ENCODE data around the gene BTBD9. TPM values are rescaled to one million over a fixed set of nuclear protein-coding genes. Genes with fewer than 3 reads are reported as not detected.

BTBD9 gene
- total RNA-seq, 1 experiment from 2014 or later, result 10.8 TPM

DNA sequence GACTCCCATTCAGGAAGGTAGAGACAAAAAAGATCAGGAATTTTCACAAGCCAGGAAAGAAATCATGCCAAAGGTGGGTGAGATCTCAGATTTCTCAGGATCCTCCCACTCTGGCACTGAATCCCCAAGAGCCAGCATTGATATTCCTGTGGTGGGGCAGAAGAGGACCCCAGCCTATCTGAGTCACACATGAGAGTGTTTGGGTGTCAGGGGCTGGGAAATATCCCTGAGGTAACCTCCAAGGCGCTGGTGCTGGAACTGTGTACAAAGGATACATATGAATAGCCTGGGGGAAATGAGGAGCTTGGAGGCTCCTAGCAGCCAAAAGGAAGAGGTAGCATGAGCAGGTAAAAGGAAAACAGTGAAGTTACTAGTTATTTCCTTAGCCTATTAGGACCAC is 369.4 kb downstream of the BTBD9 start:
- Histone ChIP-seq H3K36me3 (ENCODE audit: low read depth) (no peaks in the 10 kb centered on the region), H3K4me3 (no peak overlapping the region), H2AFZ (no peak overlapping the region), H3K79me2 (ENCODE audit: low read depth) (no peaks in the 10 kb centered on the region), H3K4me1 (replicated peaks; ENCODE audit: insufficient read depth) (peaks cover 25% of the 10 kb centered on the region), H3F3A (ENCODE audit: insufficient read depth, low read depth) (peaks cover 14% of the 10 kb centered on the region), H3K9me3 (ENCODE audit: insufficient read depth, low read depth) (no peaks in the 10 kb centered on the region), H3K9me2 (ENCODE audit: insufficient read depth) (no peaks in the 10 kb centered on the region), H3K4me2 (peak overlapping the region; percentile 30), H3K27ac (peak overlapping the region; percentile 3; the same call in 1 of the 2 replicates), H4K20me1 (ENCODE audit: insufficient read depth) (no peaks in the 10 kb centered on the region), H3K27me3 (ENCODE audit: insufficient read depth, low read depth) (no peaks in the 10 kb centered on the region)
- ChIA-PET CTCF (no interaction called here), POLR2A (ENCODE audit: unreplicated experiment) (no interaction called here)
- intact Hi-C loops (cut with micrococcal nuclease; ENCODE audit: unreplicated experiment), result no loop called here
- no peak for TF ChIP-seq EZH2 (IDR thresholded peaks at IDR 0.05; ENCODE audit: low read depth)
- TF ChIP-seq, protein P1, sequence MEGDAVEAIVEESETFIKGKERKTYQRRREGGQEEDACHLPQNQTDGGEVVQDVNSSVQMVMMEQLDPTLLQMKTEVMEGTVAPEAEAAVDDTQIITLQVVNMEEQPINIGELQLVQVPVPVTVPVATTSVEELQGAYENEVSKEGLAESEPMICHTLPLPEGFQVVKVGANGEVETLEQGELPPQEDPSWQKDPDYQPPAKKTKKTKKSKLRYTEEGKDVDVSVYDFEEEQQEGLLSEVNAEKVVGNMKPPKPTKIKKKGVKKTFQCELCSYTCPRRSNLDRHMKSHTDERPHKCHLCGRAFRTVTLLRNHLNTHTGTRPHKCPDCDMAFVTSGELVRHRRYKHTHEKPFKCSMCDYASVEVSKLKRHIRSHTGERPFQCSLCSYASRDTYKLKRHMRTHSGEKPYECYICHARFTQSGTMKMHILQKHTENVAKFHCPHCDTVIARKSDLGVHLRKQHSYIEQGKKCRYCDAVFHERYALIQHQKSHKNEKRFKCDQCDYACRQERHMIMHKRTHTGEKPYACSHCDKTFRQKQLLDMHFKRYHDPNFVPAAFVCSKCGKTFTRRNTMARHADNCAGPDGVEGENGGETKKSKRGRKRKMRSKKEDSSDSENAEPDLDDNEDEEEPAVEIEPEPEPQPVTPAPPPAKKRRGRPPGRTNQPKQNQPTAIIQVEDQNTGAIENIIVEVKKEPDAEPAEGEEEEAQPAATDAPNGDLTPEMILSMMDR (conservative IDR thresholded peaks at IDR 0.05), result no peak
- DNase-seq, result no peak
- no TSS peak for BruUV-seq (replicated peaks)

DNA sequence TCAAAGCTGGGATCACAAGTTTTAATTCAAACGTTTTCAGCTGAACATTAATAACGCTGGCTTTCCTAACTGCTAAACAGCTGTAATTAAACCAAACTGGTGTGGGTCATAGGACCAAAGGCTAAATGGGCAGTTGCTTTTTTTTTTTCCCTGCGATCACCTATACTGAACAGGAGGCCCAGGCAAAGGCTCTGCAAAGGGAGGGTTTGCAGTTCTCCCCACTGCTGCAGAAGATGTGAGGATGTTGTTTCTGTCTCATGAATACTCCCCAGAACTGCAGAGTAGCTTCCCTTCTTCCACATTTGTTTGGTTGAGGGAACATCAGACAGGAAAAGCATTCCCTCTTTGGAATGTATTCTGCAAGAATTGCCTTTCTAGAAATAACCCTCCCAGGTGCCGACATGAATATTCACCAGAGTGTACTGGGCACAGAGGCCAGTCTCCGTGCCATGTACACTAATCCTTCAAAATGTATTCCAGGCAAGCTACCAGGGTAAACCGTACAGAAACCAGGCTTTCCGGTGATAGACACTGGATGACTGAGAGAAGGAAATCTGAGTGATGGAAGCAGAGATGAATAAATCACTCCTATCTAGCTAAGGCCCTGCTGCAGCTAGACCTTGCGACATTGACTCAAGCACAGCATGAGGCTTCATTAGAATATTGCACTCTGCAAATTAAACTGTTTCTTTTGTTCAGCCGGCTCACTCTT is 370.1 kb downstream of the BTBD9 start:
- H3K9me2 ChIP-seq (ENCODE audit: insufficient read depth), result no peaks in the 10 kb centered on the region
- no peak overlapping the region for H2AFZ ChIP-seq
- ChIA-PET CTCF (no interaction called here), POLR2A (ENCODE audit: unreplicated experiment) (no interaction called here)
- H3K9me3 ChIP-seq (ENCODE audit: insufficient read depth, low read depth), result no peaks in the 10 kb centered on the region
- peak overlapping the region; percentile 3; the same call in 1 of the 2 replicates for H3K27ac ChIP-seq
- H3K79me2 ChIP-seq (ENCODE audit: low read depth), result no peaks in the 10 kb centered on the region
- peaks cover 14% of the 10 kb centered on the region for H3F3A ChIP-seq (ENCODE audit: insufficient read depth, low read depth)
- no peaks in the 10 kb centered on the region for H3K27me3 ChIP-seq (ENCODE audit: insufficient read depth, low read depth)
- peaks cover 25% of the 10 kb centered on the region for H3K4me1 ChIP-seq (replicated peaks; ENCODE audit: insufficient read depth)
- no peaks in the 10 kb centered on the region for H4K20me1 ChIP-seq (ENCODE audit: insufficient read depth)
- intact Hi-C loops (cut with micrococcal nuclease; ENCODE audit: unreplicated experiment), result no loop called here
- DNase-seq, result no peak
- peak overlapping the region; percentile 30 for H3K4me2 ChIP-seq
- H3K4me3 ChIP-seq, result no peak overlapping the region
- no peaks in the 10 kb centered on the region for H3K36me3 ChIP-seq (ENCODE audit: low read depth)
- BruUV-seq (replicated peaks), result no TSS peak
- no peak for TF ChIP-seq EZH2 (IDR thresholded peaks at IDR 0.05; ENCODE audit: low read depth)
- TF ChIP-seq, protein P1 (conservative IDR thresholded peaks at IDR 0.05), result no peak

DNA sequence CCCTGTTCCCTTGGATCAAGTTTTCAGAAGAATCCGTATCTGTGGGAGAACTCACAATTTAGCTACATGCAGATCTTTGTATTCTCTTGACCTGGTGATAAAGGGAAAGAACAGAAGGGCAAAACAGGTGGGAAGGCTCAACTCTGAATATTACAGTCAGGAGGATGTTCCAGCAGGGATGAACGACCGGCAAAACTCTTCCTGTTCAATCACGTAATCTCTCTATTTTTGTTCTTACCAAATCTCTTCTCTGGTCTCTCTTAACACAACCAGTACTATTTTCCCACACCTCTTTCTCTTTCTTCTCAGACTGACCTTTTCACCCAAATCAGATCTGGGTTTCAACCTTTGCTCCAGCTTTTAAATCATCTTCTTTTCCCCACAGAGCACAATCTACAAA is 371.4 kb downstream of the BTBD9 start:
- peaks cover 28% of the 10 kb centered on the region for H3K4me1 ChIP-seq (replicated peaks; ENCODE audit: insufficient read depth)
- BruUV-seq (replicated peaks), result no TSS peak
- ChIA-PET CTCF (no interaction called here), POLR2A (ENCODE audit: unreplicated experiment) (no interaction called here)
- H3F3A ChIP-seq (ENCODE audit: insufficient read depth, low read depth), result peaks cover 14% of the 10 kb centered on the region
- H3K36me3 ChIP-seq (ENCODE audit: low read depth), result no peaks in the 10 kb centered on the region
- no peaks in the 10 kb centered on the region for H4K20me1 ChIP-seq (ENCODE audit: insufficient read depth)
- H3K4me3 ChIP-seq, result no peak overlapping the region
- intact Hi-C loops (cut with micrococcal nuclease; ENCODE audit: unreplicated experiment), result no loop called here
- no peak overlapping the region for H2AFZ ChIP-seq
- H3K27me3 ChIP-seq (ENCODE audit: insufficient read depth, low read depth), result no peaks in the 10 kb centered on the region
- no peaks in the 10 kb centered on the region for H3K9me2 ChIP-seq (ENCODE audit: insufficient read depth)
- H3K4me2 ChIP-seq, result no peak overlapping the region
- H3K79me2 ChIP-seq (ENCODE audit: low read depth), result no peaks in the 10 kb centered on the region
- H3K9me3 ChIP-seq (ENCODE audit: insufficient read depth, low read depth), result no peaks in the 10 kb centered on the region
- H3K27ac ChIP-seq, result no peak overlapping the region
- TF ChIP-seq EZH2 (IDR thresholded peaks at IDR 0.05; ENCODE audit: low read depth), result no peak
- TF ChIP-seq, protein P1 (conservative IDR thresholded peaks at IDR 0.05), result no peak
- no peak for DNase-seq

All from PC-9 (cell line).